Gastrocnemius medialis (tissue), 4 donors: ENCODE data around the gene HSH2D. TPM values are rescaled to one million over a fixed set of nuclear protein-coding genes. Genes with fewer than 3 reads are reported as not detected.

Source experiments
- ATAC-seq, 2 donors: fragments of 150-250 bp; one replicate each; pipeline ENCODE4 v1.9.1; 2016
- DNase-seq, 2 donors: peaks; one replicate each; pipeline ENCODE4 v3.0.0-alpha.2; 2019
- H3K27ac ChIP-seq, 4 donors: fragments of 200-600 bp; sonication (generic); 1 replicate in 1 of 4; 2 replicates in 3 of 4; pipeline ENCODE4 v1.5.1; 2016 to 2018; ENCODE audit warnings: mild to moderate bottlenecking in 2 of 4, moderate library complexity in 1 of 4
- H3K27me3 ChIP-seq, 3 donors: fragments of 200-600 bp; sonication (generic) in 2 of 3; 1 replicate in 1 of 3; 2 replicates in 2 of 3; pipeline versions ENCODE4 v1.5.1 to v1.6.0; 2016 to 2019; ENCODE audit warnings: mild to moderate bottlenecking in 1 of 3, moderate library complexity in 1 of 3
- H3K36me3 ChIP-seq, 2 donors: fragments of 200-600 bp; sonication (generic) in 1 of 2; one replicate each; pipeline ENCODE4 v1.5.1; 2017 to 2018
- H3K4me1 ChIP-seq, 2 donors: fragments of 200-600 bp; sonication (generic) in 1 of 2; one replicate each; pipeline ENCODE4 v1.5.1; 2016 to 2017; ENCODE audit warnings: mild to moderate bottlenecking in 2 of 2
- H3K4me3 ChIP-seq, 4 donors: fragments of 200-600 bp; sonication (generic) in 3 of 4; 1 replicate in 1 of 4; 2 replicates in 3 of 4; pipeline ENCODE4 v1.5.1; 2016 to 2019; ENCODE audit warnings: mild to moderate bottlenecking in 2 of 4
- H3K9me3 ChIP-seq, 3 donors: fragments of 200-600 bp; sonication (generic) in 2 of 3; 1 replicate in 1 of 3; 2 replicates in 2 of 3; pipeline ENCODE4 v1.5.1; 2016 to 2019
- POLR2A ChIP-seq, 2 donors: fragments of 450-650 bp; IDR thresholded peaks; one replicate each; pipeline ENCODE4 v1.6.1; 2017; ENCODE audit warnings: antibody characterized with exemption in 2 of 2, mild to moderate bottlenecking in 2 of 2, moderate library complexity in 2 of 2
- in situ Hi-C, 4 donors: fragments of 200-750 bp; cut with MboI; loops; one replicate each; pipeline versions ENCODE4 v1.15.0 to v1.8.0; 2017; ENCODE audit warnings: low sequenced_read_pairs in 4 of 4
- intact Hi-C: fragments of 100-400 bp; cut with DNase I; formaldehyde crosslinking; loops from one replicate; pipeline ENCODE4 v1.15.1; 2023; ENCODE audit warnings: low total_unique reads
- total RNA-seq, 4 donors: library from RNA; depleted of rRNA; stranded (reverse); fragments of >200 nt; gene quantifications; one replicate each; pipeline versions ENCODE4 v1.1.0 to v1.2.3, GENCODE V29; 2016
- TF ChIP-seq, protein P1 (sequence below), 5 experiments: fragments of 450-650 bp in 3 of 5; fragments of 200-600 bp in 2 of 5; sonication (generic) in 2 of 5; IDR thresholded peaks in 4 of 5; conservative IDR thresholded peaks in 1 of 5; 1 replicate in 4 of 5; 2 replicates in 1 of 5; pipeline ENCODE4 v1.5.1; 2016 to 2019; ENCODE audit warnings: antibody characterized with exemption in 5 of 5, mild to moderate bottlenecking in 3 of 5, moderate library complexity in 3 of 5

Gene HSH2D
- total RNA-seq, 4 donors from 2014 or later = not detected

DNA sequence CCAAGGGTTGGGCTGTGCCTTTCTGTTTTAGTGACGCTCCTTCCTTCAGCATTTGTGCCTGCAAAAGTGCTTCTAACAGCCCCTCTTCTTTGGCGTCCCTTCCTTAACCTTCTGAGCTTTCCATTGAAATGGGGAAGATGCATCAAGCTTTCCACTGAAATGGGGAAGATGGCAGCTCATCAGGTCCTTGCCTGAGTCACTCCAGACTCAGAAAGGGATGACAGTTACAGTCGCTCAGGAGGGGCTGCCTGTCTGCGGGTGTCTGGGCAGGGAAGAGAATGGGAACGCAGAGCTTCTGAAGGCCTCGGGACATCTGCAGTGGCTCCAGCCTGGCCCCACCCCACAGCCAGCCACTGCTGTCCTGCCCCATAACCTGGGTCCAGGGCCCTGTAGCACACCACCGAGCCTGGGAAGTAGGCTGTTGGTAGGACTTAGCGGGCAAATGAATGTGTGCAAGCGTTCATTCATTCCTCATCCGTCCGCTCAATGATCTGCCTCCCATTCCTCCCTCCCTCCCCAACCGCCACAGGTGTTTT is 64.1 kb downstream of the HSH2D start:
- in situ Hi-C loops = loop anchor here in 1 of 4 donors (25.0 kb wide), 1 partner anchor 305 kb away; no protein-coding TSS in a partner anchor
- no peak for ATAC-seq

More for the DNA sequence above, 64.1 kb downstream of the HSH2D start:
- intact Hi-C loops = no loop called here
- DNase-seq = no peak
- H3K4me3 ChIP-seq = no peak overlapping the region
- TF ChIP-seq, protein P1, sequence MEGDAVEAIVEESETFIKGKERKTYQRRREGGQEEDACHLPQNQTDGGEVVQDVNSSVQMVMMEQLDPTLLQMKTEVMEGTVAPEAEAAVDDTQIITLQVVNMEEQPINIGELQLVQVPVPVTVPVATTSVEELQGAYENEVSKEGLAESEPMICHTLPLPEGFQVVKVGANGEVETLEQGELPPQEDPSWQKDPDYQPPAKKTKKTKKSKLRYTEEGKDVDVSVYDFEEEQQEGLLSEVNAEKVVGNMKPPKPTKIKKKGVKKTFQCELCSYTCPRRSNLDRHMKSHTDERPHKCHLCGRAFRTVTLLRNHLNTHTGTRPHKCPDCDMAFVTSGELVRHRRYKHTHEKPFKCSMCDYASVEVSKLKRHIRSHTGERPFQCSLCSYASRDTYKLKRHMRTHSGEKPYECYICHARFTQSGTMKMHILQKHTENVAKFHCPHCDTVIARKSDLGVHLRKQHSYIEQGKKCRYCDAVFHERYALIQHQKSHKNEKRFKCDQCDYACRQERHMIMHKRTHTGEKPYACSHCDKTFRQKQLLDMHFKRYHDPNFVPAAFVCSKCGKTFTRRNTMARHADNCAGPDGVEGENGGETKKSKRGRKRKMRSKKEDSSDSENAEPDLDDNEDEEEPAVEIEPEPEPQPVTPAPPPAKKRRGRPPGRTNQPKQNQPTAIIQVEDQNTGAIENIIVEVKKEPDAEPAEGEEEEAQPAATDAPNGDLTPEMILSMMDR (IDR thresholded peaks at IDR 0.05 in 4 of 5, conservative IDR thresholded peaks at IDR 0.05 in 1 of 5) = no peak
- TF ChIP-seq POLR2A (IDR thresholded peaks at IDR 0.05) = no peak
- H3K27ac ChIP-seq = no peak overlapping the region
- no peaks in the 10 kb centered on the region for H3K27me3 ChIP-seq
- no peaks in the 10 kb centered on the region for H3K4me1 ChIP-seq
- H3K36me3 ChIP-seq = peaks cover 0 to 71% of the 10 kb centered on the region in 2 donors
- H3K9me3 ChIP-seq = no peaks in the 10 kb centered on the region

Other genes with a start within 250 kb of the HSH2D start
- gene CYP4F2, start 245.6 kb upstream of the HSH2D start, total RNA-seq = under 1 TPM in 1 of 4 donors, not detected in 3; 0.98 TPM
- under 1 TPM; 0.10 to 0.86 (median 0.32) TPM for gene CYP4F11, start 209.2 kb upstream of the HSH2D start, total RNA-seq
- not detected for gene OR10H4, start 194.7 kb upstream of the HSH2D start, total RNA-seq
- 10 to 100 TPM; 21.8 to 62.8 (median 44.1) TPM for gene TPM4, start 67.2 kb upstream of the HSH2D start, total RNA-seq
- gene RAB8A, start 31.8 kb upstream of the HSH2D start, total RNA-seq = 10 to 100 TPM in 1 of 4 donors, 1 to 10 TPM in 3; 8.3 to 12.1 (median 9.2) TPM
- gene CIB3, start 29.8 kb downstream of the HSH2D start, total RNA-seq = not detected
- 10 to 100 TPM; 57.2 to 72.3 (median 63.6) TPM for gene FAM32A, start 41.7 kb downstream of the HSH2D start, total RNA-seq
- gene AP1M1, start 54.2 kb downstream of the HSH2D start, total RNA-seq = 100 to 1,000 TPM in 1 of 4 donors, 10 to 100 TPM in 3; 68.2 to 119 (median 73.5) TPM
- 10 to 100 TPM in 3 of 4 donors, 1 to 10 TPM in 1; 6.8 to 45.6 (median 32.0) TPM for gene KLF2, start 181.1 kb downstream of the HSH2D start, total RNA-seq